Liver (tissue), 3 donors: Measurements from ENCODE around the gene HEPHL1.

Experiments
- SP1 ChIP-seq: IDR thresholded peaks from 2 replicates; pipeline ENCODE4 v1.6.1; 2018; ENCODE audit warnings: antibody characterized with exemption, mild to moderate bottlenecking
- TF ChIP-seq, protein P1 (sequence below): fragments of 150-350 bp; IDR thresholded peaks from 2 replicates; pipeline ENCODE4 v1.5.1; 2017; ENCODE audit warnings: improper control_type of control experiment, low read depth, low read length; ENCODE audit not compliant: missing input control
- donor health status: healthy.
- donor health status: healthy.

DNA sequence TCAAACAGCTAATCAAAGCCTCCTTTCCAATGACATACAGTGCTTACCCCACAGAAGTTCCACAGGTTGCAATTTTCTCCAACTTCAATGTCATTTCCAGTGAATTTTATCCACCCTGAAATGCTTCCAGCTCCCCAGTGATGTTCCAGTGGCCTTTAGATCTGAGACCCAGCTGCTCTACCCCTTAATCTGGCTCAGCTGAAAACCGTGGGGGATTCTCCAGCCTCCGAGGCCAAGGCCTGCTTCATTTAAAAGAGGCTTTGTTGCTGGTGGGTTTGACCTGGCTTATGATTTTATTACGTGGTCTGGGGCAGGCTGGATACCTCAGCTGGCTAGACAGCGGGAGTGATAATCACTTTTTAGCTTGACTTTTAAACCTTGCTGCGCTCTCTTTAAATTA lies 10.9 kb downstream of the HEPHL1 start:
- TF ChIP-seq, protein P1, sequence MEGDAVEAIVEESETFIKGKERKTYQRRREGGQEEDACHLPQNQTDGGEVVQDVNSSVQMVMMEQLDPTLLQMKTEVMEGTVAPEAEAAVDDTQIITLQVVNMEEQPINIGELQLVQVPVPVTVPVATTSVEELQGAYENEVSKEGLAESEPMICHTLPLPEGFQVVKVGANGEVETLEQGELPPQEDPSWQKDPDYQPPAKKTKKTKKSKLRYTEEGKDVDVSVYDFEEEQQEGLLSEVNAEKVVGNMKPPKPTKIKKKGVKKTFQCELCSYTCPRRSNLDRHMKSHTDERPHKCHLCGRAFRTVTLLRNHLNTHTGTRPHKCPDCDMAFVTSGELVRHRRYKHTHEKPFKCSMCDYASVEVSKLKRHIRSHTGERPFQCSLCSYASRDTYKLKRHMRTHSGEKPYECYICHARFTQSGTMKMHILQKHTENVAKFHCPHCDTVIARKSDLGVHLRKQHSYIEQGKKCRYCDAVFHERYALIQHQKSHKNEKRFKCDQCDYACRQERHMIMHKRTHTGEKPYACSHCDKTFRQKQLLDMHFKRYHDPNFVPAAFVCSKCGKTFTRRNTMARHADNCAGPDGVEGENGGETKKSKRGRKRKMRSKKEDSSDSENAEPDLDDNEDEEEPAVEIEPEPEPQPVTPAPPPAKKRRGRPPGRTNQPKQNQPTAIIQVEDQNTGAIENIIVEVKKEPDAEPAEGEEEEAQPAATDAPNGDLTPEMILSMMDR, result no peak
- no peak for TF ChIP-seq SP1
